ACC112 (cell line): Measurements from ENCODE around the gene ITIH5.

ENCODE experiments used
- H2AFZ ChIP-seq: fragments of 200-600 bp; sonication (generic); one replicate; pipeline ENCODE4 v1.6.0; 2017; ENCODE audit warnings: antibody characterized with exemption, low read length; ENCODE audit not compliant: unreplicated experiment
- H3K27ac ChIP-seq: fragments of 200-600 bp; sonication (generic); 2 replicates; pipeline ENCODE4 v1.5.1; 2014; ENCODE audit warnings: low read depth, mild to moderate bottlenecking, antibody characterized with exemption, low read length, moderate library complexity
- H3K27me3 ChIP-seq: fragments of 200-600 bp; sonication (generic); 2 replicates; pipeline ENCODE4 v1.6.1; 2014; ENCODE audit warnings: mild to moderate bottlenecking, antibody characterized with exemption, low read length, moderate library complexity, mixed read lengths; ENCODE audit not compliant: insufficient read depth
- H3K36me3 ChIP-seq: fragments of 200-600 bp; sonication (generic); 2 replicates; pipeline ENCODE4 v1.6.1; 2016; ENCODE audit warnings: mild to moderate bottlenecking, antibody characterized with exemption, low read length, moderate library complexity, mixed read lengths; ENCODE audit not compliant: insufficient read depth
- H3K4me1 ChIP-seq: fragments of 200-600 bp; sonication (generic); one replicate; pipeline ENCODE4 v1.6.1; 2016; ENCODE audit warnings: low read length, mixed read lengths; ENCODE audit not compliant: insufficient read depth, unreplicated experiment, control insufficient read depth
- H3K4me3 ChIP-seq: fragments of 200-600 bp; sonication (generic); 2 replicates; pipeline ENCODE4 v1.5.1; 2014; ENCODE audit warnings: mild to moderate bottlenecking, low read depth, low read length
- H3K79me2 ChIP-seq: fragments of 200-600 bp; sonication (generic); one replicate; pipeline ENCODE4 v1.6.0; 2016; ENCODE audit warnings: low read length; ENCODE audit not compliant: control insufficient read depth, unreplicated experiment, insufficient read depth

ITIH5 gene

GRCh38 chr10:7547829-7548228, 118.9 kb downstream of the ITIH5 start:
- no peak overlapping the region for H2AFZ ChIP-seq
- no peak overlapping the region for H3K27ac ChIP-seq
- H3K27me3 ChIP-seq = no peaks in the 10 kb centered on the region
- no peak overlapping the region for H3K4me3 ChIP-seq
- no peaks in the 10 kb centered on the region for H3K4me1 ChIP-seq
- H3K36me3 ChIP-seq = no peaks in the 10 kb centered on the region
- no peaks in the 10 kb centered on the region for H3K79me2 ChIP-seq

DNA sequence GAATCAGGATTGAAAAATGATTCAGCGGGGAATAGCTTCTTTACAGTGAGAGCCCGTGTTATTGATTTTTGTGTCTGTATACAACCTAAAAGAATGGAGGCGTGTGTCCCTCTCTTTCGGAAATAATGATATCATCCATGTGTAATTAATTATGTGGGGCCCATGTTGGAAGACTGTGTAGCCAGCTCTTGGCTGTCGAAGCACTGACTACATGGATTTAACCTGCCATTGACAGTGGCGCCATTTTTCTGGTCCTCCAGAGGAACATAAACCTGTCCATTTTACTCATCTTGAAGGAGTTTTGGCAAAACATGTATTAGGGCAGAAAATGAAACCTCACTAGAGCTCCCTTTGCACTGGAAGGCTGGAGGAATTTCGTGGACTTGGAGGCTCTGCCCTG, 119.6 kb downstream of the ITIH5 start:
- no peak overlapping the region for H3K27ac ChIP-seq

DNA sequence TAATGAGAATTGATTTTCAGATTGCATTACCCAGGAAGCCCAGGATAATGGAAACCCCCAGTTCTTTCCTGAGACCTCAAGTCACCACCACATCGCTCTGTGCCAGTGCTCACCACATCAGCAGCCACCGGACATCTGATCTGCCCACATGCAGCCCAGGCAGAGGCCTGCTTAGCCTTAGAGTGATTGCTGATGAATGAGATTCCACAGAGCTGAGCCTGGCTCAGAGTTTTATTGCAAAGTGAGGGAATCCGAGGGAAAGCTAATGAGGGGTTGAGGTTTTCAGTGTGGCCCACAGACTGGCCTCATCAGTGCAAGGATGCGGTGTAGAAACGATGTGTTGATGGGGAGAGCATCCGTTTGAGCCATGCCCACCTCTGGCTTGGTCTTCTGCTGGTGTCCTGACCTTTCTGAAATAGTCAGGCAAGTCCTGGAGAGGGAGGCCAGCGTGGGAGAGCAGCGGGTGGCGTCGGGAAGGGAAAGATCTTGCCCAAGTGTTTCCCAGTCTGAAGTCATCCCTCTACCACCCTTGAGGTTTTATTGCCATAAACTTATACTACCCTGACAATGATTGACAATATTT, 120.3 kb downstream of the ITIH5 start:
- no peaks in the 10 kb centered on the region for H3K27me3 ChIP-seq
- no peaks in the 10 kb centered on the region for H3K79me2 ChIP-seq
- H3K27ac ChIP-seq = no peak overlapping the region
- H3K36me3 ChIP-seq = no peaks in the 10 kb centered on the region
- H3K4me3 ChIP-seq = no peak overlapping the region
- no peak overlapping the region for H2AFZ ChIP-seq
- H3K4me1 ChIP-seq = no peaks in the 10 kb centered on the region

More for the DNA sequence above, 119.6 kb downstream of the ITIH5 start:
- Histone ChIP-seq H2AFZ (no peak overlapping the region), H3K27me3 (no peaks in the 10 kb centered on the region), H3K4me3 (no peak overlapping the region), H3K4me1 (no peaks in the 10 kb centered on the region), H3K36me3 (no peaks in the 10 kb centered on the region), H3K79me2 (no peaks in the 10 kb centered on the region)

DNA sequence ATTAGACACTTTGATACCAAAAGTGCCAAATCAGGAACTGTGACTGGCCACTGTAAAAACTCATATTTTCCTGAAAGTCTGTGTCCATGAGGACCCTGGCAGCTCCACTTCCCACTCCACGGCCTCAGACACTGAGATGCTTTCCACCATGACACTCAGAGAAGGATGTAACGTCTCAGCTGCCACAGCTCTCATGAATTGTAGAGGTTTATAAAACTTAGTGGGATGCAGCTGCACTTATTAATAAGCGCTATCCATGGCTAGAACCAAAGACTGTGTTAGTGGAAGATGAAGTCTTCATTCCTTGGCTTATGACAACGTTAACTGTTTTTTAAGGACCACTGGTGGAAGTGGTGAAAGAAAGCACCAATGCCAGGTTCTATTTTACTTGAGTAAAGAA, 121.0 kb downstream of the ITIH5 start:
- Histone ChIP-seq H2AFZ (no peak overlapping the region), H3K79me2 (no peaks in the 10 kb centered on the region), H3K4me3 (no peak overlapping the region), H3K36me3 (no peaks in the 10 kb centered on the region), H3K27me3 (no peaks in the 10 kb centered on the region), H3K4me1 (no peaks in the 10 kb centered on the region), H3K27ac (no peak overlapping the region)

- H3K4me1 ChIP-seq = no peaks in the 10 kb centered on the region
- H3K4me3 ChIP-seq = no peak overlapping the region
- H3K79me2 ChIP-seq = no peaks in the 10 kb centered on the region
- H2AFZ ChIP-seq = no peak overlapping the region
- no peaks in the 10 kb centered on the region for H3K36me3 ChIP-seq
- H3K27ac ChIP-seq = no peak overlapping the region
- H3K27me3 ChIP-seq = no peaks in the 10 kb centered on the region
These were observed 121.5 kb downstream of the ITIH5 start for GRCh38 chr10:7545261-7545660.

- no peak overlapping the region for H3K27ac ChIP-seq
- H3K4me3 ChIP-seq = no peak overlapping the region
- H3K27me3 ChIP-seq = no peaks in the 10 kb centered on the region
- no peaks in the 10 kb centered on the region for H3K79me2 ChIP-seq
- no peaks in the 10 kb centered on the region for H3K4me1 ChIP-seq
- H3K36me3 ChIP-seq = no peaks in the 10 kb centered on the region
- H2AFZ ChIP-seq = no peak overlapping the region
These were observed 122.6 kb downstream of the ITIH5 start for GRCh38 chr10:7544203-7544602.

DNA sequence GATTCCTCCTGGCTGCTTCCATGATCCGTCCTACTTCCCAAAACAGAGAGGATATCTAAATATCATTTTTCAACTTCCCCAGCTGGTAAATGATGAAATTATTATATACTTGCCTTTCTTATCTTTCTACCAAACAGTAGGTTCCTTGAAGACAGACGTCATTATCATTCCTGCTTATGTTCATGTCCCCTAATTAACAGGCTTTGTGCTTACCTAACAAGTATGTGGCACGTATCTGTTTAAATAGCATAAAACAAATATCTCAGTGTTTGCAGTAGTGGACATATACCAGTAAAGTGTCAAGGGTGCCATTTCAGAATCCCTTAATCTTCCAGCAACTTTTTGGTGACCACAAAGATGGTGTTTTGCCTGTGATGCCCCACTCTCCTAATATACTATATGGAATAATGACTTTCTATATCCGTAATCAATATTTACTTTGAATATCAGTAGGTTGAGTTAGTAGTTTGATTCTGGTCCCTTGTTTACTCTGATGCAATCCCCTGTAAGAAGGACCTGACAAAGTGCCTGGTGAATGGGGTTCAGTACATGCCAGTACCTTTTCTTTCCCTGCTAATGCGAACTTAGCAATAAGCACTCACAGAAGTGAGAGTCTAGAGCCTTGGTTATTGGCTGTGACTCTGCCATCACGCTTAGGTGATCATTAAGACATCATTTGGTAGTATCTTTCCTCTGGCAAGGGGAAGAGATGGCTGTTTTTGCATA, 124.4 kb downstream of the ITIH5 start:
- Histone ChIP-seq H3K27me3 (no peaks in the 10 kb centered on the region), H3K79me2 (no peaks in the 10 kb centered on the region), H3K4me1 (no peaks in the 10 kb centered on the region), H2AFZ (no peak overlapping the region), H3K27ac (no peak overlapping the region), H3K4me3 (no peak overlapping the region), H3K36me3 (no peaks in the 10 kb centered on the region)

- H3K4me3 ChIP-seq = no peak overlapping the region
- H3K27me3 ChIP-seq = no peaks in the 10 kb centered on the region
- no peaks in the 10 kb centered on the region for H3K79me2 ChIP-seq
- no peaks in the 10 kb centered on the region for H3K4me1 ChIP-seq
- no peak overlapping the region for H2AFZ ChIP-seq
- H3K36me3 ChIP-seq = no peaks in the 10 kb centered on the region
- H3K27ac ChIP-seq = no peak overlapping the region
These were observed 125.4 kb downstream of the ITIH5 start for GRCh38 chr10:7541137-7542087.

GRCh38 chr10:7538970-7539654, 127.7 kb downstream of the ITIH5 start:
- Histone ChIP-seq H3K27ac (no peak overlapping the region), H3K79me2 (no peaks in the 10 kb centered on the region), H3K27me3 (no peaks in the 10 kb centered on the region), H3K4me3 (no peak overlapping the region), H2AFZ (no peak overlapping the region), H3K36me3 (no peaks in the 10 kb centered on the region), H3K4me1 (no peaks in the 10 kb centered on the region)

- no peak overlapping the region for H3K27ac ChIP-seq
- H3K4me1 ChIP-seq = no peaks in the 10 kb centered on the region
- no peak overlapping the region for H2AFZ ChIP-seq
- H3K4me3 ChIP-seq = no peak overlapping the region
- no peaks in the 10 kb centered on the region for H3K27me3 ChIP-seq
- H3K36me3 ChIP-seq = no peaks in the 10 kb centered on the region
- H3K79me2 ChIP-seq = no peaks in the 10 kb centered on the region
These were observed 129.6 kb downstream of the ITIH5 start for GRCh38 chr10:7537126-7537525.
